HG03135 (cell line): ENCODE results near the gene ITPR1.

ENCODE experiments used
- ATAC-seq: cut with Tn5 transposase; IDR thresholded peaks from one replicate; pipeline ENCODE4 v1.9.1; 2021; ENCODE audit warnings: mild to moderate bottlenecking, moderate library complexity; ENCODE audit not compliant: unreplicated experiment

Gene ITPR1

DNA sequence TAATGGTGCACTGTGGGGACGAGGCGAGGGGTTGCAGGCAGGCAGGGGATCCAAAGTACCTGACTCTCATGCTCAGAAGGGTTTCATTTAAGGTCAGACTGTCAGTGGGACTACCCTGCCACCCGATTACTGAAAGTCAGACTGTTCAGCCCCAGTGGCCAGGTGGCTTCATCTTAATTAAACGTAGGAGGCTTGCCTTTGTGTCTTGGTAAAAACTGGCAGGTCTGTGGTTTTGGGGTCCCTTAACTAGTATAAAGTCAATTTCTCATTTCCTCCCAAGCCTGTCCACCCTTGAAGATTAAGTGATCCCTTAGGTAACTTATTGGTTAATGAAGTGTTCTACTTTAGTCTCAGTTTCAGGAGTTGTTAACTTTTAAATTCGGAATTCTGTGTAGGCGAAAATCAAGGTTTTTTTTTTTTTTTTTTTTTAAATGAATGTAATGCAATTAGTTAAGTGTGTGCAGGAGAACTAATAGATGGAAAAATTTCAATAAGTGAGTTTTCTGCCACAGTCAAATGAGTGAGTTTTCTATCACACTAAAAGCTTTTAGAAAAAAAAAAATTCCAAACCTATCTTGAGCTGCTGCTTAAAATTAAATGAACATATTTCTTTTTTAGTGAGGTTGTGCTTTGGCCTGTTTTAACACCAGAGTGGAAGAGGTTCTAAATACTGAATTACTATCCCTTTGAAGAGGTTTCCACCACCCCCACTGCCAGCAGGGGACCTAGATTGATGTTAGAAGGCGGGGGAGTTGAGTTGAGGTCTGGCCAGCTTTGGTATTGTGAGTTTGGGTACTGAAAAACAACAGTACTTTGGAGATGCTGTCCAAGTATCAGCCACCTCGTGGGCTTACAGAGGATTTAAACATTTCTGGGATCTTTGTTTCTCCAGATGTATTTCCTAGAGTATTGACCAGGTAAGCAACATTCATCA lies 15.2 kb downstream of the ITPR1 start:
- peak; percentile 63 for ATAC-seq

DNA sequence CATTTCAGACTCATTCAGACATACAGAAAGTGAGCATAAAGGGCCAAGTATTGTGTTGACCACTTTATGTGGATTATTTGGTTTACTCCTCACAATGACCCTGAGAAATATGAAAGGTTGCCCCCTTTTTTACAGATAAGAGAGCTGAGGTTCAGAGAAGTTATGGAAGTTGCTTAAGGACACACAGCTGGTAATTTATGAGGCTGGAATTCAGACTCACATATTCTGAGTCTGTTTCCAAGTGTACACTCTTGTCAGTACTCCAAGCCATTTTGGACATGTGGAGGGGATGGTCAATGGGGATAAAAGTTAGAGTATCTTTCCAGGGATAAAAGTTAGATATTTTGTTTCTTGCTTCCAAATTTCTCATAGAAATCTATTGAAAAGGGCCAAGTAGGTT lies 15.9 kb downstream of the ITPR1 start:
- no peak for ATAC-seq

DNA sequence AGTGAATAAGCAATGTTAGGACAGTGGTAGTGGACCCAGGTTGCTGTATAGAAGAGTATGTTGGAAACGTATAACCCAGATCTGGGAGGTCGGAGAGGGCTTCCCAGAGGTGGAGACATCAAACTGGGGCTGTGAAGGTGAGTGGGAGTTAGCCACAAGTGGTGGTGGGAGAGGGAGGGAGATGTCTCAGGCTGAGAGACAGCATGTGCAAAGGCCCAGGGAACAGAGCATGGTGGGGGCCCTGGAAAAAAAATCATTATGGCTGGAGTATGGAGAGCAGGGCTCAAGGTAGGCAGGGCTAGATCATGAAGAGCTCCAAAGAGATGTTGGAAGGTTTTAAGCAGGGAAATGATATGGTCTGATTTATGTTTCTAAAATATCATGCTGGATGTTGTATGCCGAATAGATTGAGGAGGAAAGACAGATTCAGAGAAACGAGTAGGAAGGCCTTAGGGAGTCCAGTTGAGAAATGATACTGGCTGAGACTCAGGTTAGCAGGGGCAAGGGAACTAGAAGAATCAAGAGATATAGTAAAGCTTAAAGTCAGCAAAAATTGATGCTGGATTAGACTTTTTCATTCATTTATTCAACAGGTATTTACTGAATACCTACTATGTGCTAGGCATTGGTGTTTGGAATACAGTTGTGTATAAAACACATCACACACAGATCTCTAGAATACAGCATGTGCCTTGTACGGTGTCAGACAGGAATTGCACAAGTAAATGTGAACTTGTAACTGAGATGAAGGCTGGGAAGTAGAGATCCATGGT lies 17.0 kb downstream of the ITPR1 start:
- no peak for ATAC-seq

DNA sequence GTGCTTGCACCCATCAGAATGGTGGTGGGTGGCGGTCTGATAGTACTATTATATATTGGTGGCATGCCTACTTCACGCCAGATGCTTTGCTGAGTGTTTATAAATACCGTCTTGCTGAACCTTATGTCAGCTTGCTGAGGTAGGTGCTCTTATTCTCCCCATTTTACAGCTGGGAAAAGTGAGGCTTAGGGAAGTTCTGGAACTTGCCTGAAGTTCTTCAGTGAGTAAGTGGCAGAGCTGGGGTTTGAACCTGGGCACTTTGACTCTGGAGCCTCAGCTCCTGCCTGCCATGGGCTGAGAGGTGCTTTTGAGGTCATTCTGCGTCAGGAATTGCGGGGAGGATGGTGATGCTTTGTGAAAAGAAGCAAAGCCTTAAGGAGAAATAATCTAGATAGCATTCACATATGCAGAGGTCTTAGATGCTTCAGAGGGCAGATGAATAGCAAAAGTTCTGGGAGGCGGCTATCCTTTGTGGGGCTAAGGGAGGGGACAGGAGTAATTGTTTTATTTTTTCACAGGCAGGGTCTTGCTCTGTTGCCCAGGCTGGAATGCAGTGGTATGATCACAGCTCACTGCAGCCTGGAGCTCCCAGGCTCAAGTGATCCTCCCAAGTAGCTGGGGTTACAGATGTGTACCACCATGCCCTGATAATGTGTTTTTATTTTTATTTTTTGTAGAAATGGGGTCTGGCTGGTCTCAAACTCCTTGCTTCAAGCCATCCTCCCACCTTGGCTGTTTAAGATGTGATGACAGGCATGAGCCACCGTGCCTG lies 18.5 kb downstream of the ITPR1 start:
- no peak for ATAC-seq

DNA sequence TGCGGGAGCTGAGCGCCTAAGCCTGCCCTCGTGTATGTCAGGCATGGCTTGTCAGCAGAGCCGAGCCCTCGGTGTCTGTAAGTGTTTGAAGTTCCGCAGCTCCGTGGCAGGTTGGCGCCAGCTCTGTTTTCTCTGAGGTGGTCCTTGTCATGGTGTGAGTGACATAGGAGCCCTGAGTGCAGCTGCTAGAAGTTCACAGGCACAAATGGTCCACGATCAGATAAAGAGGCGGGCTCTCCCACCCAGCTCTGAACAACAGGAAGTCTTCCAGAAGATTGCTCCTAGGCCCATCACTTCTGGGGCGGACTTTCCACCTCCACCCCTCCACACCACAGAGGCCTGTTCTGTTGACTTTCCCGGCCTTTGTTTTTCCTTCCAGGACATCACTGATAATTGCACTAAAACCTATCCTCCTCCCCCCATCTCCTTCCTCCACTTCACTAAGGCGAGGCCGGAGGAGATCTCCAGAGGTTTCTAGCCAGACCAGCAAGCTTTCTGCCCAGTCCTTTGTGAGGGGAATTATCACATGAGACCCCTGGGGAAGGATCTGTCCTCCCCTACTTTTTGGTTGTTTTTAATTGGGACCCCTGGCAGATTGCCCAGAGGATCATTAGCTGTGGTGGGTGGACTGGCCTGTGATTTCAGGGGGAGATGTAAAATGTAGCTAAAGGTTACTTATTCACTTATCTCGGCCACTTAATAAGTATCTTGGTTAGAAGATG lies 19.9 kb downstream of the ITPR1 start:
- ATAC-seq = no peak

DNA sequence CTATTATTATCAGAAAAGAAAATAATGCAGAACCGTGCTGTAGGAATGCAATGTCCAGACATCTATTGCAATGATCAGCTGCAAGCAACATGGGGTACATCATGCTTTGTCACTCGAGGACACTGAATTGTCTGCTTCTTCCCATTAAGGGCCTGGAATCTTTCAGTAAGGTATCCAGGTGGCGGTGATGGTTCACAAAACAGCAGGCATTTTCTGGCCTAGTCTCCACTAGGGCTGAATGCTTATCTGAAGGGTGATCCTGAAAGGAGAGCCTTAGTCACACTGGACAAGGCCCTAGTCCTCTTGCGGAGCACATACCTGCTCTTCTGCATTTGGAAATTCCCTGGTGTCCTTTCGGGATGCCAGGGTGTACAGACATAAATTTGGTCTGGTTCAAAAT lies 21.2 kb downstream of the ITPR1 start:
- ATAC-seq = no peak

DNA sequence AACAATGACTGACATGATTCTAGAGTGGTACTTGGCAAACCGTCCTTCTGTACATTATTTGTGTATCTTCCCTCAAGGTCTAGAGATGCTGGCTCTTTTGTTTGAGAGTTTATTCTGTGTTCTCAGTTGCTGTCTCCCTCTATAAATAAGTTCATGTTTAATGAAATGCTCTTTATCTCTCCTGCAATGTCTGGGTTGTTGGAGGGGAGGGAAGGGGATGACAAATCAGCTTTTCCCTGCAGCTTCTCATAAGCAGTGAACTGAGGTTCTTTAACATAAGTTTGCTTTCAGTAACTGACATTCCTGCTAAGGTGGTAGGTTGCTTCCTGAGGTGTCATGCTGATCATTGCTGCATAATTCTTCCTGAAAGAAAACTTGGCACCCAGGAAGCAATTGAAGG lies 21.8 kb downstream of the ITPR1 start:
- no peak for ATAC-seq

DNA sequence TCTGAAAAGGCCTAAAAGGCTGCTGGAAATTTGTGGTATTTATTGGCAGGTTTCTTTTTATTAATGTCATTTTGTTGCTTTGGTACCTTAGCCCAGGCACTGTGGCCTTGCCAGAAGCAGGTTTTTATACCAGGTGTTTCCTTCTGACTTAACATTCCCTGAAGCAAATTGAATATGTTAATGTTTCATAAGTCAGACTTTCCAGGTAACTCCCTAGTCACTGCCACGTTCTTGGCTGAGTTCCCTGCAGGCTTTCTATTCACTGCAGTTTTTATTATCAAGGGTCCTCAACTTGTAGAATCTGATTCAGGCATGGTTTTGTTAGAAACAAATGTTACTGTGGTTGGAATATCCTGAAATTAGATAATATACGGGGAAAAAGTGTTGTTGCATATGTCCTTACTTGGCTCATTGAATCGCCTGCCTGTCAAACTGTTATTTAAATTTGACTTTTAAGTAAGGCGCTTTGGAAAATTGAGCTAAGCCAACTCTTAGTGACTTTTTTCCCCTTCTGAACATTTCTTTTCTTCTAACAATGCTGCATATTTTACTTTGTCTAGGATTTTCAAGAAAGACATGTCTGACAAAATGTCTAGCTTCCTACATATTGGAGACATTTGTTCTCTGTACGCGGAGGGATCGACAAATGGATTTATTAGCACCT lies 22.9 kb downstream of the ITPR1 start:
- ATAC-seq = no peak

DNA sequence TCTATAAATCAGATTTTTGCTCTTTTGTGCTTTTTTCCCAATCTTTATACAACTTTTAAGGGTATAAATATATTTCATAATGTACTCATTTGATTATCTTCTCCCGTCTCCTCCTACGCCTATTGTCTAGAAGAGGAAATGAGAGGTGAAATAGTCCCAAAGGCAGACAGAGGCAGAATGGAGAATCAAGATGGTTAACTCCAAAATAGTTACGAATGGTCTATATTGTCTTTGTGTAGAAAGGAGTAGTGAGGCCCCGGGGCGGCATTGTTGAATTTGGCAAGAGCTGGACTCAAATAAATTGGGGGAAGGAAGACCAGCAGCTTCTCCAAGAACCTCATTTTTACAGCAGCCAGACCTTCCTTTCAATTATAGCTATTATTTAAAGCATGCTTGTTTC lies 23.9 kb downstream of the ITPR1 start:
- ATAC-seq = no peak

DNA sequence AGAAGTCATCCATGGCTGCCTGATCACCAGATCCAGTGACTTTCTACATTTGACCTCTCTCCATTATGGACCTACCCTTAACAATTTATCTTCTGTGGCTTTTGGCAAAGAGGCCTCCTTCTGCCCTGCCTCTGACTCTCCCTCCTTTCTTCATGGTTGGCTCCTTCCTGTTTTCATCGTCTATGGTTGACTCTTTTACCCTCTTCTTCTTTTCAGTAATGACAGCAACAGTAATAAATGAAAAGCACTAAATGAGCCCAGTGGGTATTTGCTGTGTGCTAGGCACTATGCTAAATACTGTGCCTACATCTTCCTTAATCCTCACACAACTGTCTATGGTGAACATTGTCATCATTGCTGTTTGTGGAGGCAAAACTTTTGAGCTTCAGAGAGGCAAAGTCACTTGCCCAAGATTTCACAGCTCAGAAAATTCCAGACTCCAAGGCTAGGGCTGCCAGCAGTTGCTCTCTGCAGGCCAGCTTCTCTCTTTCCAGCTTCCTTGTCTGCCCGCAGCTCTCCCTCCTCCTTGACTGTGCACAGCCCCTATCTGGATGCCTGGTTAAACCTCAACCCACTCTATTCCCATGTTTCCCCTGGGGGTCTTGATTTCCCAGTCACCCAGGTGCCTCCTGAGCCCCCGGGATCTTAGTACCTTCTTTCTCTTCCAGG lies 24.6 kb downstream of the ITPR1 start:
- no peak for ATAC-seq

DNA sequence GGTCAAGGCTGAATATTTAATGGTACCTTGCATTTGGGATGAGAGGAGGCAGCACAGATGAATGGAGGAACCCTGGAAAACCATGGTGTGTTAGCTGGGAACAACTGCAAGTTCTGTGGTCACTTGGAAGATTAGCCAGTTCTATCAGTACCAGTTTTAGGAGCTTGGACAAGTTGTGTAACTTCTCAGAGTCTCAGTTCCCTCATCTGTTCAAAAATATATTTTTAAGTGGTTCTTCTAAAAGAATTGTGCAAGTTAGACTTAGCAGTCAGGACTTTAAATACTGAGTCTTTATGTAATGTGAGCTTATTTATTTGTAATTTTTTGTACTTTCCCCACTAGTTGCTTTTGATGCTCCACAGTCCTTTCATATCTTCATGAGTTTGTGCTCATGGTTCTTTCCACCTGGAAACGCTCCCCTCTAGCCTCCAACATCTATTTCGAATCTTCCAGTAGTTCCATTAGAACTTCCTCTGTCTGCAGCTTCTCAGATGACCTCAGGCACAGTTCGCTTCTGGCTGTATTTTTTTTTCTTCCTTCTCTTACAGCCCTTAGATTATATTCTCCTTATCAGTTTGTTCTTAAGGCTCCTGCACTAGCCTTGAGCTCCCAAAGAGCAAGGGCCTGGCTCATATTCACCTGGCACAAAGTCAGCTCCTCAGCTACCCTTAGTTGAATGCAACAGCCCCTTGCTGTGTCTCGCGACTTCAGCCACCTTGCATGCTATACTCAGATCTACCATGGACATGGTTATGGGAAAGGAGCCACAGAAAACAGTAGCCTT lies 27.1 kb downstream of the ITPR1 start:
- ATAC-seq = no peak

DNA sequence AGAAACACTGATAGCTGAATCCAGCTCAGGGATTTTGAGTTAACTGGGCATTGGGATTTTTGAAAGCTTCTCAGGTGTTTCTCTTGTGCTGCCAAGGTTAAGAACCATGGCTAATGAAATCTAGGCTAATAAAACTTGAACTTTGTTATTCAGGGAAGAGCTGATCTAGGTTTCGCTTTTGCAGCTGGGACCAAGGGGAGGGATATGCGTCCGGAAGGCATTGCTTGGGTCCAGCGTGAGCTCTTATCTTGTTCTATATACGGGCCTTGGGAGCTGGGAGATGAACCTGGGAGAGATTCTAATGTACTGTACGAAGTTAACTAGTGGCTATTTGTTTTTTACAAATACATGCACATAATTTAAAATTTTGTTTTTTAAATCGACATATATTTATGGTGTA lies 29.8 kb downstream of the ITPR1 start:
- ATAC-seq = no peak

DNA sequence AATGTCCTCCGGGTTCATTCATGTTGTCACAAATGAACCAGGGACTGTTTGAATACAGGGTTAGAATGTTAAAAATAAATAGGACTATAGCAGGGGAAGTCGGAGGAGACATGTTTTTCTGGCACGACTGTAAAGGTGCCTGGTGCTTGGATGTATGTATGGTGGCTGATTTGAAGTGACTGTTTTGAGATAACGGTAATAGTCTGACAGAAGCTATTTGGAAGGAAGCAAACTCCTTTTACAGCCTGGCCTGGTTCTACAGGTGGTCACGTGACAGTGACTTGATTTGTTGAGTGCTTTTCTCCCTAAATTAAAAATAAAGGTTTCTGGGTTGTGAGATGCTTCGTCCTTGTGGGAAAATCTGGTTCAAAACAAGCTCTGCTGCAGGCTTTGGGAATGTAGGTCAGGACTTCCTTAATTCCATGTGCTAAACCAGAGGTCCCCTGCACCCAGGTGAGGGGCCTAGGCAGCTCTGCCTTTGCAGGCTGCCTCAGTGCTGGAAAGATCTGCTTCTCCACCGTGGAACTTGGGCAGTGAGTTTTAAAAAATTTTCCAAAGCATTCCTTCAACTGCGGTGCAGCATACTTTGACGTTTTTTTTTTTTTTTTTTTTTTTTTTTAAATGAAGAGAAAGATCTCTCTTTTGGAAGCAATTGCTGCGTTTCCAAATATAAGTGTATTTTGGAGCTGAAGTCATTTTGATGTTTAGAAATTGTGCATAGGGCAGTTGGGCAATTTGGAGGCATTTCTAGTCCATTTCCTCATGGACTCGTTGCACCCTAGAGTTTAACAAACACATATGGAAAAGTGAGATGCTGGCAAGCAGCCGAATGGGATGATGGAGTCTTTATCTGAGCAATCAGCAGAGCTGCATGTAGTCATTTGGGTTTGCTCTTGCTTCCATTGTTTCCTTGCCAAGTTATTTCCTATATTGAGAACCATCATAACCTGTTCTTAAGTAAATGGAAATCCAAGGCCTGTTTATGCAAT lies 30.9 kb downstream of the ITPR1 start:
- no peak for ATAC-seq

DNA sequence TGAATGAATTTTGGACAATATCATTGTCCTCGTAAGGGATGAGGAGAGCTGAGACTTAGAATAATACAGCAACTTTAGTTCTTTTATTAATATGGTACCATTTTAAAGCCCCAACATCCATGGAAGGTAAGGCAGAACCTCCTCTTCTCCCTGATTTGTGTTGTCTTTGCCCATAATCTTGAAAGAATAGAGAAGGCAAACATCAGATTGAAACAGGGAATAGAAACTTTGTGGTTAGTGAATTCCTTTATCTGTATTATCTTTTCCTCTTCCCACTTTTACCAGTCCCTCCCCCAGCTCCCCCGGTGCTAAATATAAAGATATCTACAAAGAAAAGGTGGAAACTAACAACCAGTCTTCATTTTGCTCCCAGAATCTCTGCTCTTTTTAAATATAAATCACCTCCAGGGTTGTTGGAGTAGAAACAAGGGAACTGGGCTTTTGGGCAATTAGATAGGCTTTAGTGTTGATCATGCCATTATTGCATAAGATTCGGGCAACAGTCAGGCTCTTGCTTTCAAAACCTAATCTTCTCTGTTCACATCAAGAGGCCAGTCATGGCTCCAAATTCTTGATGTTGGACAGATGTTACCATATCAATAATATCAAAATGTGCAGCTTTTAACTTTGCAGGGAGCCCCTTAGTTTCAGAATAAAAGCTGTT lies 32.5 kb downstream of the ITPR1 start:
- no peak for ATAC-seq

DNA sequence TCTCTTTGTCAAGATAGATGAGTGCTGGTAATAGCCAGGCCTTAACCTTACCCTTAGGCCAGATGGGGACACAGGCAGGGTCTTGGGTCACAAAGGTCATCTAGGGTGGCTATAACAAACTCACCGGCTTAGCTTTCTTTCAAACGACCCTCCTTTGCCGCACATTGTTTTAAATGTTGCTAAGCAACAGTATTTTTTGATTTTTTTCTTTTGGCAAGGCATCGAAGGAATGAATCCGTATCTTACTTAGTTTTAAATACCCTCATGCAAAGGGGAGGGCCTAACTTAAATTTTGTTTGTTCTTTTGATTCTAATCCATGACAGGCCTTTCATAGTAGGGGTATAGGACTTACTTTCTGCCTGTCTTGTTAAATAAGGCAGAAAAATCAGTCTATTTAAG lies 35.2 kb downstream of the ITPR1 start:
- ATAC-seq = no peak

DNA sequence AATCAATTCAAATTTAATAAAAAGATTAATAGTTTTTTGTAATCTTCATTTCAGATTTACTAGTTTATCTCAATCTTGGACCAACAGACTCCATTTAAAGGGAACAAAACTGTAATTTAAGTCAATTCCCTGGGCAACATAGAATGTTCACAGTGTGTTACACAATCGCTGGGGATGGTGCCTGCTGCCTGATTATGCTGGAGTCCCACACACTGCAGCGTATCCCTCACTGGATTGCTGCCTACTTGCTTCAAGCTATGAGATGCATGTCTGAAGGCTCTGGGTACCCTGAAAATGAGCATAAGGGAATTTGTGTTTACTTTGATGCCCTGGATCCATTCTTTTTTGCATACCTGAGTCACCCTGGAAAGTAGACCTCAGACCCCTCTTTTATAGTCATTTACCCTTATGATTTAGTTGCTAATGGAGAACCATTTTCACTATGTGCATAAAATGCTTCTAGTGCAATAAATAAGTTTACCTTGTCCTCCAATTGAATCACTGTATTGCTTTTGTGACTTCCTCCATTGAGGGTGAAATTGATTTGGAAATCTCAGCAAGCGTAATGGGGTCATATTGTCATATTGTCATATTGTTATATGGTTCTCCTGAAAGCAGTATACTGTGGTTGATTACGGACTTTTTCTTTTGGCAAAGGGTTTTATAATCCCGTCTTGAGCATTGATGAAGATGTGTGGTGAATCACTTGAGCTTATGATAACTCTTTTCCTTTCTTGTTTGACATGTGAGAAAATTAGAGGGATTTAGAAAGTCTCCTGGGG lies 35.9 kb downstream of the ITPR1 start:
- ATAC-seq = no peak
